ENCODE data around the gene REXO5.

REXO5 gene

GRCh38 chr16:20880867-20881502 lies 74.7 kb downstream of the REXO5 start:
- TF ChIP-seq, protein P1, sequence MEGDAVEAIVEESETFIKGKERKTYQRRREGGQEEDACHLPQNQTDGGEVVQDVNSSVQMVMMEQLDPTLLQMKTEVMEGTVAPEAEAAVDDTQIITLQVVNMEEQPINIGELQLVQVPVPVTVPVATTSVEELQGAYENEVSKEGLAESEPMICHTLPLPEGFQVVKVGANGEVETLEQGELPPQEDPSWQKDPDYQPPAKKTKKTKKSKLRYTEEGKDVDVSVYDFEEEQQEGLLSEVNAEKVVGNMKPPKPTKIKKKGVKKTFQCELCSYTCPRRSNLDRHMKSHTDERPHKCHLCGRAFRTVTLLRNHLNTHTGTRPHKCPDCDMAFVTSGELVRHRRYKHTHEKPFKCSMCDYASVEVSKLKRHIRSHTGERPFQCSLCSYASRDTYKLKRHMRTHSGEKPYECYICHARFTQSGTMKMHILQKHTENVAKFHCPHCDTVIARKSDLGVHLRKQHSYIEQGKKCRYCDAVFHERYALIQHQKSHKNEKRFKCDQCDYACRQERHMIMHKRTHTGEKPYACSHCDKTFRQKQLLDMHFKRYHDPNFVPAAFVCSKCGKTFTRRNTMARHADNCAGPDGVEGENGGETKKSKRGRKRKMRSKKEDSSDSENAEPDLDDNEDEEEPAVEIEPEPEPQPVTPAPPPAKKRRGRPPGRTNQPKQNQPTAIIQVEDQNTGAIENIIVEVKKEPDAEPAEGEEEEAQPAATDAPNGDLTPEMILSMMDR (conservative IDR thresholded peaks at IDR 0.05; ENCODE audit: low read length), result no peak
- no peak overlapping the region for H3K4me3 ChIP-seq (ENCODE audit: low read length)
- no peak for DNase-seq (ENCODE audit: low read depth)

- no peak overlapping the region for H3K4me3 ChIP-seq (ENCODE audit: low read length)
- TF ChIP-seq, protein P1 (conservative IDR thresholded peaks at IDR 0.05; ENCODE audit: low read length), result no peak
- no peak for DNase-seq (ENCODE audit: low read depth)
Measured at GRCh38 chr16:20881503-20881878, 75.2 kb downstream of the REXO5 start.

DNA sequence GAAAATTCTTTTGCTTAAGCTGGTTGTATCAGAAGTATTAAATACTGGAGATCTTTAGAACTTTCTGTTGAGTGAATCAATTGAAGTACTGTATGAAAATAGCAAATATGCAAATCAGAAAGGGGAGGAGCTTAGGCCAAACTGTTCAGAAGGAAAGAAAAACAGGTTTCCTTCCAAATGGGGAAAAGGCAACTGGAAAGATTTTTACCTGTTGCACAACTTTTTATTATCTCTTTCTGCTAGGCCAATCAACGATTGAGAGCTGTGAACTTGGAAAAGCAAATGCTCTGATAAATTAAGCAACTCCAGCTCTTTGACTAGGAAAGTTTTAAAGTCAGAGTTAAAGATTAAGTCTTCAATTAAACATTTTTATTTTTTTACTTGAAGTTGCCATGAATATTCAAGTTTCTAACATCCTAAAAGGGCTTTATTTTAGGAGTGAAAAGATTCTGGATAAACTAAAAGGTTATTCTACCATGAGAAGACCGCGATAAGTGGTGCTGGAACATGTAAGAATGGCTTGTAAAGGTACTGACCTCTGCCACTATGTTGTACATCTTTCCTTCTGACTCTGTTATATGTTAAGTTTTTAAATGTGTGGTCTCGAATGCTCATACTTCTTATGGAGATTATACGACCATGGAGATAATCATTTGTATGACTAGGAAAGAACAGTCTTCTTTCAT lies 77.4 kb downstream of the REXO5 start:
- TF ChIP-seq, protein P1 (conservative IDR thresholded peaks at IDR 0.05; ENCODE audit: low read length), result no peak
- no peak for DNase-seq (ENCODE audit: low read depth)
- no peak overlapping the region for H3K4me3 ChIP-seq (ENCODE audit: low read length)

- DNase-seq (ENCODE audit: low read depth), result peak; percentile 68
- TF ChIP-seq, protein P1 (conservative IDR thresholded peaks at IDR 0.05; ENCODE audit: low read length), result no peak
- H3K4me3 ChIP-seq (ENCODE audit: low read length), result no peak overlapping the region
Measured at GRCh38 chr16:20884240-20884556, 77.9 kb downstream of the REXO5 start.

GRCh38 chr16:20886320-20886719 lies 80.0 kb downstream of the REXO5 start:
- DNase-seq (ENCODE audit: low read depth), result no peak
- no peak overlapping the region for H3K4me3 ChIP-seq (ENCODE audit: low read length)
- TF ChIP-seq, protein P1 (conservative IDR thresholded peaks at IDR 0.05; ENCODE audit: low read length), result no peak

GRCh38 chr16:20887207-20887606 lies 80.9 kb downstream of the REXO5 start:
- no peak for DNase-seq (ENCODE audit: low read depth)
- TF ChIP-seq, protein P1 (conservative IDR thresholded peaks at IDR 0.05; ENCODE audit: low read length), result no peak
- no peak overlapping the region for H3K4me3 ChIP-seq (ENCODE audit: low read length)

- H3K4me3 ChIP-seq (ENCODE audit: low read length), result no peak overlapping the region
- TF ChIP-seq, protein P1 (conservative IDR thresholded peaks at IDR 0.05; ENCODE audit: low read length), result no peak
- no peak for DNase-seq (ENCODE audit: low read depth)
Measured at GRCh38 chr16:20889625-20890275, 83.4 kb downstream of the REXO5 start.
